ENCODE measurements around the gene MIDN. TPM values are rescaled to one million over a fixed set of nuclear protein-coding genes. Genes with fewer than 3 reads are reported as not detected.

MIDN gene
- total RNA-seq, 4 donors from 2014 or later = 89.0 to 153 (median 105) TPM

DNA sequence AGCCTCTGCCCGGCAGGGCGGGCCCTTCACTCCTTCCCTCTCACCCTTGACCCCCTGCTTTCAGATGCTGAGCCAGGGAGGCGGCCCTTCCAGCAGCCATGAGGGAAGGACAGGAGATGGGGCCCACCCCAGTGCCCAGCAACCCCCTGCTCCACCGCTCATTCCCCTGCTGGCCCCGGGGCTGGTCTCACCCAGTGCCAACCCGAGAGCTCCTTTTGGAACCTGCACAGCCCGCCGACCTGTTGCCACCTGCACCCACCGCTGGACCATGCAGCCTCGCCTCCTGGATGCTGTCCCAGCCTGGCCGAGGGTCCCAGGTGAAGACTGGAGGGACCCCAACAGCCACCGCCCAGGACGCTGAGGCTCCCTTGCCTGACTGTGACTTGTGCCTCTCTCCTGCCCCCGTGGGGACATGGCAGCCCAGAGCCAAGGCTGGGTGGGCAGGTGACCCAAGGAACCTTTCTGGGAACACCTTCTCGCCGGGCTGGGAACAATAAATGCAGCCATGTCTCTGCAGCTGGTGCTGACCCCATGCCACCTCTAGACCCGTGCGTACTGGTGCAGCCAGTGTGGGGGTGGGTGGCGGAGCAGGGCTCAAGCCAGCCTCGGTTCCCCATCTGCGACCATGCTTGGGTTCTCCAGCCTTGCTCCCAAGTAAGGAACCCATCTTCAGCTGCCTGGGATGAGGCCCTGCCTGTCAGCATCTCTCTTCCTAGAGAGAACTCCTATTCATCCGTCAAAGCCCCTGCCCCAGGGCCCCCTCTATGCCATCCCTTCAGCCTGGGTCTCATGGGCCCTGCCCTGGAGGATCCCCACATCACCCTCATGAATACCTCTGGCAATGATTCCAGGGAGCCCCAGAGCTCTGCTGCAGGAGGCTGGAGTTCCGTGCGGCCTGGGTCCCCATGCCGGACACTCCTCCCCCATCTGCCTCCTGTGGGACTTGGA lies 30.6 kb downstream of the MIDN start:
- WGBS = 85% methylated on average over 19 of the region's 25 CpGs
- no peaks in the 10 kb centered on the region for H3K9me3 ChIP-seq
- peaks cover 25% of the 10 kb centered on the region for H3K4me1 ChIP-seq
- peaks cover 22% of the 10 kb centered on the region for H3K36me3 ChIP-seq
- TF ChIP-seq EP300 (IDR thresholded peaks at IDR 0.05) (no peak), POLR2A (IDR thresholded peaks at IDR 0.05) (no peak), CTCF (IDR thresholded peaks at IDR 0.05) (no peak), POLR2AphosphoS5 (IDR thresholded peaks at IDR 0.05) (no peak)
- DNase-seq (ENCODE audit: low spot score in 2 of 2) = no peak
- H3K4me3 ChIP-seq = no peak overlapping the region
- H3K27ac ChIP-seq = no peak overlapping the region
- peaks cover 14% of the 10 kb centered on the region for H3K27me3 ChIP-seq

GRCh38 chr19:1279782-1280341 lies 31.5 kb downstream of the MIDN start:
- no peaks in the 10 kb centered on the region for H3K9me3 ChIP-seq
- H3K27me3 ChIP-seq = peaks cover 23% of the 10 kb centered on the region
- WGBS = 37% methylated on average over 9 of the region's 10 CpGs
- peak in 1 of 2 donors; percentile 87 for DNase-seq (ENCODE audit: low spot score in 2 of 2)
- H3K4me1 ChIP-seq = peaks cover 16% of the 10 kb centered on the region
- no peak for TF ChIP-seq EP300 (IDR thresholded peaks at IDR 0.05)
- TF ChIP-seq POLR2AphosphoS5 (IDR thresholded peaks at IDR 0.05) = no peak
- peak; percentile 77 to 96 for TF ChIP-seq CTCF (IDR thresholded peaks at IDR 0.05)
- TF ChIP-seq POLR2A (IDR thresholded peaks at IDR 0.05) = no peak
- H3K27ac ChIP-seq = no peak overlapping the region
- H3K4me3 ChIP-seq = no peak overlapping the region
- H3K36me3 ChIP-seq = peaks cover 14% of the 10 kb centered on the region

- TF ChIP-seq CTCF (IDR thresholded peaks at IDR 0.05) (no peak), POLR2A (IDR thresholded peaks at IDR 0.05) (no peak), POLR2AphosphoS5 (IDR thresholded peaks at IDR 0.05) (no peak), EP300 (IDR thresholded peaks at IDR 0.05) (no peak)
- Histone ChIP-seq H3K36me3 (peaks cover 14% of the 10 kb centered on the region), H3K9me3 (no peaks in the 10 kb centered on the region), H3K4me1 (peaks cover 15% of the 10 kb centered on the region), H3K4me3 (no peak overlapping the region), H3K27me3 (peaks cover 31% of the 10 kb centered on the region), H3K27ac (no peak overlapping the region)
- 87% methylated on average over 8 of the region's 53 CpGs for WGBS
- DNase-seq (ENCODE audit: low spot score in 2 of 2) = no peak
Measured at GRCh38 chr19:1280636-1281568, 32.5 kb downstream of the MIDN start.

DNA sequence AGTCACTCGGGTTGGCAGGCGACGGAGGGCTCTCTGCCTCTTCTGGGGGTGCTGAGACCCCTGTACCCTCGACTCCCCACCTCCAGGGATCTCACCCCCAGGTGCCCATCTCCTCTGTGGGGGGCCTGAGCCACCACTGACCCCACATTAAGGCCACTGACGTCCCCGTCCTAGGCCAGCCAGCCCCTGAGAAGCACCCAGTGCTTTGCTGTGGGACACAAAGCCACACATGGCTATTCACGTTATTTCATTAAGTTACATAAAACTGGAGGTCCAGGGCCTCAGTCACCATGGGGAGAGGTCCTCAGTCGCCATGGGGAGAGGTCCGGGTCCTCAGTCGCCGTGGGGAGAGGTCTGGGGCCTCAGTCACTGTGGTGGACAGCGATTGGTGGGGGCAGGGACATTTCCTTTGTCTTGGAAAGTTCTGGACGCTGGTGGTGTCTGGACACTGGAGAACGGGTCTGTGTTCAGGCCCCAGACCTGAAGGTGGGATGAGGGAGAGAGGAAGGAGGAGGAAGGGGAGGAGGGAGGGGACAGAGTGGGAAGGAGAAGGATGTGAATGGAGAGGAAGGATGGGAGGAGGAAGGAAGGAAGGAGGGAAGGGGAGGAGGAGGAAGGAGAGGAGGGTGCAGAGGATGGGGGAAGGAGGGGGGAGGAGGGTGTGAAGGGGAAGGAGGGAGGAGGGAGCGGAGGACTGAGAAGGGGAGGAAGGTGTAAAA lies 33.3 kb downstream of the MIDN start:
- Histone ChIP-seq H3K4me3 (no peak overlapping the region), H3K4me1 (peaks cover 13% of the 10 kb centered on the region), H3K27me3 (peaks cover 38% of the 10 kb centered on the region), H3K27ac (no peak overlapping the region), H3K36me3 (peaks cover 14% of the 10 kb centered on the region), H3K9me3 (no peaks in the 10 kb centered on the region)
- 66% methylated on average over 10 of the region's 15 CpGs for WGBS
- TF ChIP-seq POLR2A (IDR thresholded peaks at IDR 0.05) (no peak), CTCF (IDR thresholded peaks at IDR 0.05) (no peak), POLR2AphosphoS5 (IDR thresholded peaks at IDR 0.05) (no peak)
- DNase-seq (ENCODE audit: low spot score in 2 of 2) = no peak

Data from suprapubic skin (tissue), 4 donors.